CD14-positive monocyte (primary cell): Measurements from ENCODE around the gene HMX1. TPM values are rescaled to one million over a fixed set of nuclear protein-coding genes. Genes with fewer than 3 reads are reported as not detected.

ENCODE experiments used
- DNase-seq, 3 donors: peaks; one replicate each; pipeline ENCODE4 v3.0.0-alpha.2; 2011 to 2022
- H2AFZ ChIP-seq: 2 replicates; pipeline ENCODE4 v1.6.0; 2012; ENCODE audit warnings: mild to moderate bottlenecking, low read depth, low read length, inconsistent platforms; ENCODE audit not compliant: insufficient read depth, poor library complexity, severe bottlenecking
- H3K27ac ChIP-seq, 2 donors: 1 replicate in 1 of 2; 2 replicates in 1 of 2; pipeline ENCODE4 v1.5.1; 2012 to 2013; ENCODE audit warnings: low read length in 2 of 2, control low read depth in 1 of 2, inconsistent platforms in 1 of 2, low read depth in 1 of 2, mild to moderate bottlenecking in 1 of 2
- H3K27me3 ChIP-seq, 2 donors: one replicate each; pipeline versions ENCODE4 v1.6.0 to v1.6.1; 2011 to 2013; ENCODE audit warnings: low read length in 2 of 2; ENCODE audit not compliant: control insufficient read depth in 2 of 2, insufficient read depth in 2 of 2
- H3K36me3 ChIP-seq, 2 donors: replicated peaks in 1 of 2; 1 replicate in 1 of 2; 2 replicates in 1 of 2; pipeline versions ENCODE4 v1.5.1 to v1.6.1; 2012 to 2013; ENCODE audit warnings: low read length in 2 of 2, control low read depth in 1 of 2, inconsistent platforms in 1 of 2, mild to moderate bottlenecking in 1 of 2; ENCODE audit not compliant: insufficient read depth in 2 of 2, control insufficient read depth in 1 of 2
- H3K4me1 ChIP-seq, 2 donors: 1 replicate in 1 of 2; 2 replicates in 1 of 2; pipeline versions ENCODE4 v1.5.1 to v1.6.1; 2012 to 2013; ENCODE audit warnings: low read length in 2 of 2, control low read depth in 1 of 2, inconsistent platforms in 1 of 2, mild to moderate bottlenecking in 1 of 2, moderate library complexity in 1 of 2; ENCODE audit not compliant: insufficient read depth in 2 of 2, control insufficient read depth in 1 of 2
- H3K4me2 ChIP-seq: replicated peaks from 2 replicates; pipeline ENCODE3; 2012; ENCODE audit warnings: low read length, moderate library complexity, mild to moderate bottlenecking; ENCODE audit not compliant: poor library complexity, severe bottlenecking; ENCODE audit errors: extremely low read depth
- H3K4me3 ChIP-seq, 3 experiments: fragments of 200-600 bp in 1 of 3; sonication (generic) in 1 of 3; replicated peaks in 1 of 3; 1 replicate in 2 of 3; 2 replicates in 1 of 3; pipeline ENCODE4 v1.5.1; 2011 to 2013; ENCODE audit warnings: low read length in 3 of 3, mild to moderate bottlenecking in 3 of 3, control low read depth in 2 of 3, low read depth in 2 of 3, inconsistent platforms in 1 of 3, moderate library complexity in 1 of 3
- H3K79me2 ChIP-seq: 2 replicates; pipeline ENCODE4 v1.6.0; 2012; ENCODE audit warnings: mild to moderate bottlenecking, control low read depth, inconsistent platforms, low read length, moderate library complexity; ENCODE audit not compliant: insufficient read depth
- H3K9ac ChIP-seq: 2 replicates; pipeline ENCODE4 v1.6.0; 2017; ENCODE audit warnings: low read length, mild to moderate bottlenecking; ENCODE audit not compliant: insufficient read depth, poor library complexity, severe bottlenecking
- H3K9me3 ChIP-seq, 2 donors: replicated peaks in 1 of 2; 1 replicate in 1 of 2; 2 replicates in 1 of 2; pipeline versions ENCODE4 v1.5.1 to v1.6.1; 2012 to 2013; ENCODE audit warnings: low read length in 2 of 2, control low read depth in 1 of 2; ENCODE audit not compliant: control insufficient read depth in 1 of 2, insufficient read depth in 1 of 2
- H4K20me1 ChIP-seq: 2 replicates; pipeline ENCODE4 v1.6.0; 2012; ENCODE audit warnings: mild to moderate bottlenecking, low read length, control low read depth, moderate library complexity; ENCODE audit not compliant: insufficient read depth
- H3K27ac Mint-ChIP-seq, 7 donors: one replicate each; pipeline ENCODE4 v1.8.0; 2020; ENCODE audit warnings: mild to moderate bottlenecking in 7 of 7, mixed read lengths in 7 of 7, moderate library complexity in 6 of 7, inconsistent platforms in 2 of 7
- H3K27me3 Mint-ChIP-seq, 3 donors: one replicate each; pipeline ENCODE4 v1.8.0; 2021 to 2022; ENCODE audit warnings: low read depth in 3 of 3, mild to moderate bottlenecking in 3 of 3, mixed read lengths in 3 of 3, moderate library complexity in 3 of 3, inconsistent platforms in 1 of 3
- H3K36me3 Mint-ChIP-seq, 2 donors: one replicate each; pipeline ENCODE4 v1.8.0; 2020; ENCODE audit warnings: mixed read lengths in 2 of 2, inconsistent platforms in 1 of 2, mild to moderate bottlenecking in 1 of 2
- H3K4me1 Mint-ChIP-seq: one replicate; pipeline ENCODE4 v1.8.0; 2020; ENCODE audit warnings: mild to moderate bottlenecking, mixed read lengths
- H3K4me3 Mint-ChIP-seq, 2 donors: one replicate each; pipeline ENCODE4 v1.8.0; 2020; ENCODE audit warnings: mild to moderate bottlenecking in 2 of 2, mixed read lengths in 2 of 2, moderate library complexity in 1 of 2
- H3K9me3 Mint-ChIP-seq, 7 donors: one replicate each; pipeline ENCODE4 v1.8.0; 2020 to 2022; ENCODE audit warnings: mixed read lengths in 7 of 7, mild to moderate bottlenecking in 6 of 7, moderate library complexity in 6 of 7, inconsistent platforms in 2 of 7
- CTCF ChIP-seq: fragments of 200-600 bp; IDR thresholded peaks from one replicate; pipeline ENCODE4 v1.8.0; 2022; ENCODE audit warnings: antibody characterized with exemption, mild to moderate bottlenecking
- WGBS: methylation state at CpG from one replicate; pipeline ENCODE4 v1.1.5; 2013; ENCODE audit warnings: missing lambda C conversion rate; ENCODE audit not compliant: insufficient coverage; 5-methylcytosine and 5-hydroxymethylcytosine counted together
- intact Hi-C, 2 donors: fragments of 100-400 bp; cut with micrococcal nuclease; formaldehyde crosslinking; loops; one replicate each; pipeline versions ENCODE4 v1.15.0 to v1.15.1; 2023
- polyA plus RNA-seq, 3 donors: library from polyadenylated mRNA; depleted of rRNA in 1 of 3; unstranded in 2 of 3; stranded (reverse) in 1 of 3; fragments of 300-500 nt in 2 of 3; fragments of >200 nt in 1 of 3; fragmentation: Illumina TruSeq in 2 of 3; gene quantifications; 1 replicate in 2 of 3; 2 replicates in 1 of 3; pipeline ENCODE4 v1.2.3, GENCODE V29; 2012 to 2021

The HMX1 gene
- polyA plus RNA-seq, 3 donors: not detected

DNA sequence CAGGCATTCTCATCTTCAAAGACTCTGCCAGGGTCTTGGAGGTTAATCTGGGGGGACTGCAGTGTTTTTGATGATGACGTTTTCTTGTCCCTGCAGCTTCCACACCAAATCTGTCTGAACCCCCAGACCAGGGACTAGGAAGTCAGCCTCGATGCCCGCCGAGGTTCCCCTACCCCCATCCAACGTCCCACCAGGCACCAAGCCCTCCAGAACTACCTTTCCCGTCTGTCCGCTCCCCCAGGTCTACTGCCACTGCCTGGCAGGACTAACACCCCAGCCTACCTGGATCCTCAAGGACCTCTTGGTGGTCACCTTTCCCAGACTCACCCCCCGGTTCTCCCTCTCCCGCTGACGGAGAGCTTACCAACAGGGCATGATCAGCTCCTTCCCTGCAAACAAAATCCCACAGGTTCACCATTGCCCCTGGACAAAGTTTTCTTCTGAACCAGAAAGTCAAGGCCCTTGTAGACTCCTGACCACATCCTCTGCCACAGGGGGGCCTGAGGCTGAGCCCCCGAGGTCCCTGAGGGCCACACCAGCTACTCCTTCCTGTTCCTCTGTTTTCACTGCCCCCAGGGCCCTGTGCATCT, 40.9 kb downstream of the HMX1 start:
- Histone ChIP-seq H4K20me1 (no peaks in the 10 kb centered on the region), H3K4me1 (no peaks in the 10 kb centered on the region), H3K4me3 (no peak overlapping the region), H3K9me3 (no peaks in the 10 kb centered on the region), H3K27me3 (no peaks in the 10 kb centered on the region), H3K36me3 (no peaks in the 10 kb centered on the region), H3K79me2 (no peaks in the 10 kb centered on the region), H2AFZ (no peak overlapping the region), H3K9ac (no peak overlapping the region), H3K4me2 (no peak overlapping the region), H3K27ac (no peak overlapping the region)
- WGBS: 93% methylated on average over 9 of the region's 11 CpGs
- no peaks in the 10 kb centered on the region for H3K4me1 Mint-ChIP-seq
- H3K27me3 Mint-ChIP-seq: peaks cover 3 to 18% (median 16%) of the 10 kb centered on the region in 3 donors
- intact Hi-C loops: no loop called here
- no peak overlapping the region for H3K4me3 Mint-ChIP-seq
- H3K36me3 Mint-ChIP-seq: no peaks in the 10 kb centered on the region
- peaks cover 0 to 15% (median 3%) of the 10 kb centered on the region in 7 donors for H3K9me3 Mint-ChIP-seq
- no peak overlapping the region for H3K27ac Mint-ChIP-seq
- DNase-seq: no peak
- no peak for TF ChIP-seq CTCF

DNA sequence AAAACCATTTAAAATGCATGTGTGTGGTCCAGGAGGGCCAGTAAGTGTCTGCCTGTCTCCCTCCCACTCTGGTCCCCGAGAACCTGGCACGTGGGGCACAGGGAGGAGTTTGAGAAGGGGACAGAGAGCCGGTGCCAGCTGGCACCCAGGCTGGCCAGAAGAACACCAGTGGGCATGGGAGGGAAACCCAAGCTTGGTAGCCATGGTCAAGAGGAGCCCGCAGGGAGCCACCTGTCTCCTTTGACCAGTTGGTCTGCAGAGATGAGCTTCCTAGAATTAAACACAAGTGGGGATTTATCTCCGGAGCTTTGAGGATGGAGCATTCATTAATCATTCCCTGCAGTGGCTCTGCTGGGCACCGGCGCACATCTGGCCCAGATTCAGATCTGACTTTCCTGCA, 41.6 kb downstream of the HMX1 start:
- DNase-seq: no peak
- no peak overlapping the region for H3K4me2 ChIP-seq
- intact Hi-C loops: no loop called here
- H3K4me1 ChIP-seq: no peaks in the 10 kb centered on the region
- H3K9me3 Mint-ChIP-seq: peaks cover 0 to 15% (median 4%) of the 10 kb centered on the region in 7 donors
- 80% methylated on average over 7 of the region's 7 CpGs for WGBS
- no peaks in the 10 kb centered on the region for H3K36me3 ChIP-seq
- H3K9ac ChIP-seq: no peak overlapping the region
- no peak overlapping the region for H2AFZ ChIP-seq
- no peak overlapping the region for H3K4me3 ChIP-seq
- H3K9me3 ChIP-seq: no peaks in the 10 kb centered on the region
- no peaks in the 10 kb centered on the region for H3K27me3 ChIP-seq
- no peaks in the 10 kb centered on the region for H4K20me1 ChIP-seq
- peaks cover 6 to 18% (median 14%) of the 10 kb centered on the region in 3 donors for H3K27me3 Mint-ChIP-seq
- H3K36me3 Mint-ChIP-seq: no peaks in the 10 kb centered on the region
- H3K27ac ChIP-seq: no peak overlapping the region
- no peak for TF ChIP-seq CTCF
- H3K27ac Mint-ChIP-seq: no peak overlapping the region
- H3K79me2 ChIP-seq: no peaks in the 10 kb centered on the region
- H3K4me3 Mint-ChIP-seq: no peak overlapping the region
- no peaks in the 10 kb centered on the region for H3K4me1 Mint-ChIP-seq
